NOMO-1 (cell line): ENCODE data around the gene ADGRG7.

ENCODE experiments used
- DNase-seq, 2 experiments: peaks; one replicate each; lab custom pipeline; 2025; ENCODE audit not compliant: unreplicated experiment in 2 of 2; lab: John Stamatoyannopoulos, UW

The ADGRG7 gene

DNA sequence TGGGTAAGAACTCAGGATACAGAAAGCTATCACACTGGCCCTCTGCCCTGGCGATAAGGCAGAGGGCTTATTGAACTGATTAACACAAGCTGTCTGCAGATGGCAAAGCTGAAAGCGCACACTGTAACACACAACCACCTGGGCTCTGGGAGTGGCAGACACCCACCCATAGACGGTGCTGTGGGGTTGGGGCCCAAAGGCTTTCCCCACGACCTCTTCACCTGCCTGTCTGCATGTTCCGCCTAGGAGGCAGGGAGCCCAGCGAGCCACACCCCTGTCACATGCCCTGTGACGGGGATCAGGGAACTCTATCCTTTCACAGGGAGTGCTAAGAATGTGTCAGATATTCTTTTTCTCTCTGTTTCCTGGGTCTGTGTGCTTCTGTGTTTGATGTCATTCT lies 87.8 kb downstream of the ADGRG7 start:
- no peak for DNase-seq

DNA sequence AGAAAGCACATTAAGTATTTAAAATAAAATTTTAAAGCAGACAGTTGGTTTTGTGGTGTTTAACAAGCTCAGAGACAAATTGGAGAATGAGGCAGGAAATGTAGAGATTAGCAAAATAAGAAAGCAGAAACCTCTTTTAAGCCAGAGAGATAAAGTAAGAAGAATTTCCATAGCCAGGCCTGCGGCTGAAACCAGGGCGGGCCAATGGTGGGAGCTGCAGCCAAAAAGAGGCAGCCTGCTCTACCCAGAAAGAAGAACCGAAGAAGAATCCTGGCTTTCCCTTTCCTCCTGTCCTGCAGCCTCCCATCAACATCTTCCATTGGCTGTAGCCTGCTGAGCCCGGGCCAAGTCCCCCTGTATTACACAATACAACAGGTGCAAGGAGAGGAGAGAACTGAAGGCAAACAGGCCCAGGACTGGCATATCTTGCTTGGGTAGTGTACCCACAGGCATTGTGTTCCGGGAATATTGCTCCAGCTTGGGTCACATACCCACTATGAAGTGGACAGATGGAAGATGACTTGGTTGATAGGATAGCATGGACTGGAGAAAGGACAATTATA lies 88.4 kb downstream of the ADGRG7 start:
- no peak for DNase-seq

GRCh38 chr3:100698736-100699135 lies 89.3 kb downstream of the ADGRG7 start:
- DNase-seq: no peak

DNA sequence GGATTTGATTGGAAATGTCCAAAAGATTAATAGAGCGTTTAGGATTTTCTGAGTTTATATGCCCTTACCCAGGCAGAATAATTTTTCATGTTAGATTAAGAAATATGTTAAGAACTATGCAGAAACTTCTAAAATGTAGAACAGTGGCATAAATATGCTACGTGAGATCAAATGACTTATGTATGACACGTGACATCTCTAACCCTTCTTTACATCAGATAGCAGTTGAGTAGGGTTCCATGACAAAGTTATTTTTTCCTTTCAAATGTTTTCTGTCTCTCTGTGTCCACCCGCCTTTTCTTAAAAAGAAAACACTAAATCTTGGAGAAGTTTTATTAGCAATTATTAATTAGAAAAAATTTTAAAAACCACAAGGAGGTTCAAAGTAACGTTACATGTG lies 91.3 kb downstream of the ADGRG7 start:
- DNase-seq: no peak

- DNase-seq: no peak
Measured at GRCh38 chr3:100702082-100702979, 92.9 kb downstream of the ADGRG7 start.

GRCh38 chr3:100702980-100703345 lies 93.6 kb downstream of the ADGRG7 start:
- DNase-seq: no peak

DNA sequence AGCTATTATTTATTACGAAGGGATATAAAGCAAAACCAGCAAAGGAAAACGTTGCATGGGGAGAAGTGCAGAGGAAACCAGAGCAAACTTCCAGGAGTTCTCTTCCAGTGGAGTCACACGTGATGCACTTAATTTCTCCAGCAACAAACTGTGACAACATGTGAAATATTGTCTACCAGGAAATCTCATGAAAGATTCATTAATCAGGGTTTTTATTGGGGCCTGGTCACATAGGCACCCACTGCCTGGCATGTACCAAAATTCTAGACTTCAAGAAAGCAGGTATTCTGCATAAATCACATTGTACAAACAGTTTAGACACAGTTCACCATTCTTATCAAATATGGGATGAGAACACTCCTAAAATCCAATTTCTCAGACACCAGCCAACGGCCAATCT lies 94.5 kb downstream of the ADGRG7 start:
- no peak for DNase-seq

- no peak for DNase-seq
Measured at GRCh38 chr3:100706365-100706764, 97.0 kb downstream of the ADGRG7 start.

- DNase-seq: no peak
Measured at GRCh38 chr3:100708644-100708988, 99.2 kb downstream of the ADGRG7 start.

DNA sequence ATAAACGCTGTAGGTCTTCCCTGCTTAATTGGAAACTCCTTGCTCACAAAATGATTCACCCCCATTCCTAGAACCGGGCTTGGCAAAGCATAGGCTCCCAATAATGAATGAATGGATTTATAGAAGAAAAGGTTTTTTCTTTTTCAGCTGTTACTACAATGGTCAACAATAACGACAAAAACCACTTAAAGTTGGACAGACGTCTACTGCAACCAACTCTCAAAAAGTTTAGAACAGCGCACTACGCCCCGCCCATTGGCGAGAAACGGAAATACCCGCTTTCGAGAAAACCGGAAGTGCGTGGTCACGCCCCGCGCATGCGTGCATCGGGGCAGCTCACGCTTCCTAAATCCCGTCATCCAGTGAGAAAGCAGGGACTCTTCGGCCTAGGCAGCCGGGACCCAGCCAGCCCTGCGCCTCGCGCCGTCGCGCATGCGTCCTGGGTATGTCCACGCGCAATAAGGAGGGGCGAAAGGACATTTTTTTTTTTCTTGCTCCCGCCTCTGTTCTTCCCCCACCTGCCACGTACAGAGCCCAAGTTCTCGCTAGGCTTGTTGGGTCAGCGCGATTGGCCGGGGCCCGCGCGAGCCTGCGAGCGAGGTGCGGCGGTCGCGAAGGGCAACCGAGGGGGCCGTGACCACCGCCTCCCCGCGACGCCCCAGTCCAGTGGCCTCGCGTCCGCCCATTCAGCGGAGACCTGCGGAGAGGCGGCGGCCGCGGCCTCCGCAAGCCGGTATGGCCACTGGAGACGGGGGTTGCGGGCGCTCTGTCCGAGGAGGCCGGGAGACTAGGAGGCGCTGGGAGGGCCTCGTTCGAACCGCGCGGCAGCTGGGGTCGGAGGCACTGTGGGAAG lies 99.8 kb downstream of the ADGRG7 start, which contains the start of gene TFG:
TFG (plus strand) TSS at position 506 of the 853 bp plus-strand sequence. CDS start 4,192 bp downstream, outside the sequence.
- DNase-seq: peak; percentile 98

- DNase-seq: no peak
Measured at GRCh38 chr3:100709842-100710260, 100.5 kb downstream of the ADGRG7 start.

- DNase-seq: peak; percentile 30 to 78
Measured at GRCh38 chr3:100710261-100710968, 101.0 kb downstream of the ADGRG7 start.

GRCh38 chr3:100715176-100715575 lies 105.8 kb downstream of the ADGRG7 start:
- DNase-seq: no peak

DNA sequence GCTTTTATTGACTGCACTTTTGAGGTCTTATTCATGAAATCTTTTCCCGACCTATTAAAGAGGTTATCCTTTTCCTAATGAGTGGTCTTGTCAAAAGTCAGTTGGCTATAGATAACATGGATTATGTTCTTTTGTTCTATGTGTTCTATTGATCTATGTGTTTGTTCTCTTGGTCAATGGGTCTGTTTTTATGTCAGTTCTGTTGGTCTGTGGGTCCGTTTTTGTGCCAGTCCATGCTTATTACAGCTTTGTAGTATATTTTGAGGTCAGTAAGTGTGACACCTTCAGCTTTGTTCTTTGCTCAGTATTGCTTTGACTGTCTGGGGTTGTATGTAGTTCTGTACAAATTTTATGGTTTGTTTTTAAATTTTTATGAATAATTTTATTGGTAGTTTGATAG lies 107.7 kb downstream of the ADGRG7 start:
- no peak for DNase-seq

GRCh38 chr3:100717637-100718487 lies 108.5 kb downstream of the ADGRG7 start:
- DNase-seq: no peak

GRCh38 chr3:100719136-100719535 lies 109.7 kb downstream of the ADGRG7 start:
- no peak for DNase-seq

DNA sequence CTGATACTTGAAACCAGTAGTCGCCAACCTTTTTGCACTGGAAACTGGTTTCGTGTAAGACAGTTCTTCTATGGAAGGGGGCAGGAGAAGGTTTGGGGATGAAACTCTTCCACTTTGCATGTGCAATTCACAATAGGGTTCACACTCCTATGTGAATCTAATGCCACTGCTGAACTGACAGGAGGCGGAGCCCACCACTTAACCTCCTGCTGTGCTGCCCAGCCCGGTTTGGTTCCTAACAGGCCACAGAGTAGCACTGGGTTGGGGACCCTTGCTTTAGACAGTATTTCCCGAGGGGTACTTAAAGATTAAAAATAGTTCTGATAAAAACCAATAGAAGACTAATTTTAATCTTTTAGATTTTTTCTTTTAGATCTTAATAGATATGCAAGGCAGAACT lies 111.0 kb downstream of the ADGRG7 start:
- no peak for DNase-seq

DNA sequence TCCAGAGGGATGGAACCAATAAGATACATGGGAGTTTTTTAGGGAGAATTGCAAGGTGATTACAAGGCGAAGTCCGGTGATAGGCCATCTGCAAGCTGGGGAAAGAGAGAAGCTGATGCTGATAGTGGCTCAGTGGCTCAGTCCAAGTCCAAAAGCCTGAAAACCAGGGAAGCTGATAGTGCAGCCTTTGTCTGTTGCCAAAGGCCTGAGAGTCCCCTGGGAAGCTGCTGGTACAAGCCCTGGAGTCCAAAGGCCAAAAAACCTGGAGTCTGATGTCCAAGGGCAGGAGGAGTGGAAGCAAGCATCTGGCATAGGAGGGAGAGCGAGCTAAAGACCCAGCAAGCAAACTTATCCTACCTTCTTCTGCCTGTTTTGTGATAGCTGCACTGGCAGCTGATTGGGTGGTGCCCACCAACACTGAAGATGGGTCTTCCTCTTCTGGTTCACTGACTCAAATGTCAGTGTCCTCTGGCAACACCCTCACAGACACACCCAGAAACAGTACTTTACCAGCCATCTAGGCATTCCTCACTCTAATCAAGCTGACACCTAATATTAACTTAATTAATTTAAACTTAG lies 116.6 kb downstream of the ADGRG7 start:
- DNase-seq: no peak

DNA sequence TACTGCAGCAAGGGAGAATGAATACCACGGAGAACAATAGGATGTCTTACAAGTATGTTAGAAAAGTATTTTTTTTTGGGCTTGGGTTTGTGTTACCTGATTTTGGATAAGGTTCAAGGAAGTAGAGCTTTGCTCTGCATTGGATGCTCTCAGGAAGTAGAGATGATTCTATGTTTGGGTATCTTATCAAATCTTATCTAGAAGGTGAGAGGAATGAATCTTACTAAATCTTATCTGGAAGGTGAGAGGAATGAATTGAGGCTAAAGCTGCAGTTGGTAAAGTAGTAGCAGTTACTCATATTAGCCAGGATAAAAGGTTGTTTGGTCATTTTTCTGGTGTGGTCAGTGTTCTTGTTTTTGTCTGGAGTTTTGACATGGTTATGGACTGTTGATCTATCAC lies 117.3 kb downstream of the ADGRG7 start:
- DNase-seq: no peak

GRCh38 chr3:100730524-100730923 lies 121.1 kb downstream of the ADGRG7 start:
- no peak for DNase-seq
